HepG2 (cell line): ENCODE data around the gene AKT3.

Experiments used
- CBX5 ChIP-seq: sonication (generic); formaldehyde crosslinking; IDR thresholded peaks from 2 replicates; pipeline ENCODE4 v1.4.0; 2020; ENCODE audit warnings: missing genetic modification reagents, borderline replicate concordance
- CTCF ChIP-seq: sonication (generic); formaldehyde crosslinking; IDR thresholded peaks from 2 replicates; pipeline ENCODE4 v1.5.0; 2020; ENCODE audit warnings: mild to moderate bottlenecking, missing genetic modification reagents, moderate library complexity
- FOSL2 ChIP-seq: sonication (generic); formaldehyde crosslinking; IDR thresholded peaks from 2 replicates; pipeline ENCODE4 v1.4.0; 2020; ENCODE audit warnings: missing genetic modification reagents
- RAD21 ChIP-seq: fragments of 450-650 bp; formaldehyde crosslinking; IDR thresholded peaks from 2 replicates; pipeline ENCODE4 v1.5.0; 2020; ENCODE audit warnings: mild to moderate bottlenecking
- RAD51 ChIP-seq: fragments of 450-650 bp; IDR thresholded peaks from 2 replicates; pipeline ENCODE4 v1.6.1; 2016; ENCODE audit warnings: borderline replicate concordance
- RFX5 ChIP-seq: IDR thresholded peaks from 2 replicates; pipeline ENCODE4 v1.6.1; 2011; ENCODE audit warnings: low read depth, low read length, improper control_type of control experiment
- SSRP1 ChIP-seq: IDR thresholded peaks from 2 replicates; pipeline ENCODE4 v1.6.1; 2016; ENCODE audit warnings: control low read depth
- ZNF549 ChIP-seq: sonication (generic); formaldehyde crosslinking; IDR thresholded peaks from 2 replicates; pipeline ENCODE4 v1.5.0; 2020; ENCODE audit warnings: missing genetic modification reagents
- TF ChIP-seq, protein P1 (sequence below): sonication (generic); formaldehyde crosslinking; conservative IDR thresholded peaks from 2 replicates; pipeline ENCODE4 v1.5.0; 2020; ENCODE audit warnings: missing genetic modification reagents

GRCh38 chr1:243645281-243645680, 204.8 kb downstream of the AKT3 start:
- TF ChIP-seq RAD21 (CRISPR knock-in tag) (no peak), SSRP1 (CRISPR knock-in tag) (no peak), RFX5 (no peak), ZNF549 (CRISPR knock-in tag) (no peak), CTCF (CRISPR knock-in tag) (no peak), RAD51 (no peak), FOSL2 (no peak), CBX5 (CRISPR knock-in tag) (no peak)
- TF ChIP-seq, protein P1, sequence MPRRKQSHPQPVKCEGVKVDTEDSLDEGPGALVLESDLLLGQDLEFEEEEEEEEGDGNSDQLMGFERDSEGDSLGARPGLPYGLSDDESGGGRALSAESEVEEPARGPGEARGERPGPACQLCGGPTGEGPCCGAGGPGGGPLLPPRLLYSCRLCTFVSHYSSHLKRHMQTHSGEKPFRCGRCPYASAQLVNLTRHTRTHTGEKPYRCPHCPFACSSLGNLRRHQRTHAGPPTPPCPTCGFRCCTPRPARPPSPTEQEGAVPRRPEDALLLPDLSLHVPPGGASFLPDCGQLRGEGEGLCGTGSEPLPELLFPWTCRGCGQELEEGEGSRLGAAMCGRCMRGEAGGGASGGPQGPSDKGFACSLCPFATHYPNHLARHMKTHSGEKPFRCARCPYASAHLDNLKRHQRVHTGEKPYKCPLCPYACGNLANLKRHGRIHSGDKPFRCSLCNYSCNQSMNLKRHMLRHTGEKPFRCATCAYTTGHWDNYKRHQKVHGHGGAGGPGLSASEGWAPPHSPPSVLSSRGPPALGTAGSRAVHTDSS, result no peak
